Measurements from ENCODE around the gene TNFAIP2.

TNFAIP2 gene

GRCh38 chr14:103122585-103122946 is 695 bp upstream of the TNFAIP2 start:
- Mint-ChIP-seq H3K4me1 (ENCODE audit: low read depth) (no peaks in the 10 kb centered on the region), H3K27ac (no peak overlapping the region), H3K4me3 (no peak overlapping the region), H3K9me3 (ENCODE audit: low read depth) (no peaks in the 10 kb centered on the region), H3K27me3 (peaks cover 5% of the 10 kb centered on the region), H3K36me3 (no peaks in the 10 kb centered on the region)

GRCh38 chr14:103123634-103124500 is 606 bp downstream of the TNFAIP2 start:
- no peak overlapping the region for H3K27ac Mint-ChIP-seq
- H3K9me3 Mint-ChIP-seq (ENCODE audit: low read depth) = no peaks in the 10 kb centered on the region
- H3K4me3 Mint-ChIP-seq = no peak overlapping the region
- H3K36me3 Mint-ChIP-seq = no peaks in the 10 kb centered on the region
- peaks cover 5% of the 10 kb centered on the region for H3K27me3 Mint-ChIP-seq
- no peaks in the 10 kb centered on the region for H3K4me1 Mint-ChIP-seq (ENCODE audit: low read depth)

- Mint-ChIP-seq H3K27ac (no peak overlapping the region), H3K4me1 (ENCODE audit: low read depth) (no peaks in the 10 kb centered on the region), H3K9me3 (ENCODE audit: low read depth) (no peaks in the 10 kb centered on the region), H3K27me3 (peaks cover 5% of the 10 kb centered on the region), H3K36me3 (no peaks in the 10 kb centered on the region), H3K4me3 (no peak overlapping the region)
Measured at GRCh38 chr14:103124501-103125001, 1.3 kb downstream of the TNFAIP2 start.

- Mint-ChIP-seq H3K9me3 (ENCODE audit: low read depth) (no peaks in the 10 kb centered on the region), H3K4me3 (no peak overlapping the region), H3K27me3 (peaks cover 5% of the 10 kb centered on the region), H3K4me1 (ENCODE audit: low read depth) (no peaks in the 10 kb centered on the region), H3K36me3 (no peaks in the 10 kb centered on the region), H3K27ac (no peak overlapping the region)
Measured at GRCh38 chr14:103125098-103126070, 2.1 kb downstream of the TNFAIP2 start.

- no peaks in the 10 kb centered on the region for H3K36me3 Mint-ChIP-seq
- H3K4me1 Mint-ChIP-seq (ENCODE audit: low read depth) = no peaks in the 10 kb centered on the region
- H3K4me3 Mint-ChIP-seq = no peak overlapping the region
- H3K27ac Mint-ChIP-seq = no peak overlapping the region
- H3K27me3 Mint-ChIP-seq = peaks cover 1% of the 10 kb centered on the region
- H3K9me3 Mint-ChIP-seq (ENCODE audit: low read depth) = no peaks in the 10 kb centered on the region
Measured at GRCh38 chr14:103126088-103126872, 3.0 kb downstream of the TNFAIP2 start.

GRCh38 chr14:103126873-103127304 is 3.6 kb downstream of the TNFAIP2 start:
- H3K27me3 Mint-ChIP-seq = peaks cover 1% of the 10 kb centered on the region
- no peaks in the 10 kb centered on the region for H3K36me3 Mint-ChIP-seq
- no peaks in the 10 kb centered on the region for H3K4me1 Mint-ChIP-seq (ENCODE audit: low read depth)
- no peak overlapping the region for H3K4me3 Mint-ChIP-seq
- no peak overlapping the region for H3K27ac Mint-ChIP-seq
- no peaks in the 10 kb centered on the region for H3K9me3 Mint-ChIP-seq (ENCODE audit: low read depth)

GRCh38 chr14:103127356-103127755 is 4.1 kb downstream of the TNFAIP2 start:
- no peaks in the 10 kb centered on the region for H3K4me1 Mint-ChIP-seq (ENCODE audit: low read depth)
- no peaks in the 10 kb centered on the region for H3K9me3 Mint-ChIP-seq (ENCODE audit: low read depth)
- H3K36me3 Mint-ChIP-seq = no peaks in the 10 kb centered on the region
- no peak overlapping the region for H3K27ac Mint-ChIP-seq
- peaks cover 1% of the 10 kb centered on the region for H3K27me3 Mint-ChIP-seq
- H3K4me3 Mint-ChIP-seq = no peak overlapping the region

GRCh38 chr14:103127861-103128598 is 4.8 kb downstream of the TNFAIP2 start:
- no peaks in the 10 kb centered on the region for H3K9me3 Mint-ChIP-seq (ENCODE audit: low read depth)
- no peaks in the 10 kb centered on the region for H3K36me3 Mint-ChIP-seq
- no peak overlapping the region for H3K4me3 Mint-ChIP-seq
- no peaks in the 10 kb centered on the region for H3K4me1 Mint-ChIP-seq (ENCODE audit: low read depth)
- H3K27ac Mint-ChIP-seq = no peak overlapping the region
- peaks cover 1% of the 10 kb centered on the region for H3K27me3 Mint-ChIP-seq

- Mint-ChIP-seq H3K36me3 (no peaks in the 10 kb centered on the region), H3K27me3 (peaks cover 1% of the 10 kb centered on the region), H3K4me3 (no peak overlapping the region), H3K4me1 (ENCODE audit: low read depth) (no peaks in the 10 kb centered on the region), H3K27ac (no peak overlapping the region), H3K9me3 (ENCODE audit: low read depth) (no peaks in the 10 kb centered on the region)
Measured at GRCh38 chr14:103128631-103129300, 5.5 kb downstream of the TNFAIP2 start.

- Mint-ChIP-seq H3K27me3 (no peaks in the 10 kb centered on the region), H3K9me3 (ENCODE audit: low read depth) (no peaks in the 10 kb centered on the region)
Measured at GRCh38 chr14:103129301-103130016, 6.2 kb downstream of the TNFAIP2 start.

GRCh38 chr14:103130017-103130764 is 6.9 kb downstream of the TNFAIP2 start:
- Mint-ChIP-seq H3K27ac (no peak overlapping the region), H3K4me3 (no peak overlapping the region), H3K27me3 (no peaks in the 10 kb centered on the region), H3K9me3 (ENCODE audit: low read depth) (no peaks in the 10 kb centered on the region), H3K36me3 (no peaks in the 10 kb centered on the region), H3K4me1 (ENCODE audit: low read depth) (no peaks in the 10 kb centered on the region)

More at GRCh38 chr14:103129301-103130016, 6.2 kb downstream of the TNFAIP2 start:
- Mint-ChIP-seq H3K27ac (no peak overlapping the region), H3K4me1 (ENCODE audit: low read depth) (no peaks in the 10 kb centered on the region), H3K36me3 (no peaks in the 10 kb centered on the region), H3K4me3 (no peak overlapping the region)

GRCh38 chr14:103130965-103131364 is 7.7 kb downstream of the TNFAIP2 start:
- Mint-ChIP-seq H3K4me3 (no peak overlapping the region), H3K36me3 (no peaks in the 10 kb centered on the region), H3K4me1 (ENCODE audit: low read depth) (no peaks in the 10 kb centered on the region), H3K27ac (no peak overlapping the region), H3K27me3 (no peaks in the 10 kb centered on the region), H3K9me3 (ENCODE audit: low read depth) (no peaks in the 10 kb centered on the region)

All from activated naive CD8-positive, alpha-beta T cell (primary cell).